ENCODE results near the gene APBA1. TPM values are rescaled to one million over a fixed set of nuclear protein-coding genes. Genes with fewer than 3 reads are reported as not detected.

Gene APBA1
- total and polyA plus RNA-seq, 2 of the 8 experiments (the other 6 are each of a cell fraction or from before 2014, with no cell fraction given) = 0.36 to 0.60 TPM

DNA sequence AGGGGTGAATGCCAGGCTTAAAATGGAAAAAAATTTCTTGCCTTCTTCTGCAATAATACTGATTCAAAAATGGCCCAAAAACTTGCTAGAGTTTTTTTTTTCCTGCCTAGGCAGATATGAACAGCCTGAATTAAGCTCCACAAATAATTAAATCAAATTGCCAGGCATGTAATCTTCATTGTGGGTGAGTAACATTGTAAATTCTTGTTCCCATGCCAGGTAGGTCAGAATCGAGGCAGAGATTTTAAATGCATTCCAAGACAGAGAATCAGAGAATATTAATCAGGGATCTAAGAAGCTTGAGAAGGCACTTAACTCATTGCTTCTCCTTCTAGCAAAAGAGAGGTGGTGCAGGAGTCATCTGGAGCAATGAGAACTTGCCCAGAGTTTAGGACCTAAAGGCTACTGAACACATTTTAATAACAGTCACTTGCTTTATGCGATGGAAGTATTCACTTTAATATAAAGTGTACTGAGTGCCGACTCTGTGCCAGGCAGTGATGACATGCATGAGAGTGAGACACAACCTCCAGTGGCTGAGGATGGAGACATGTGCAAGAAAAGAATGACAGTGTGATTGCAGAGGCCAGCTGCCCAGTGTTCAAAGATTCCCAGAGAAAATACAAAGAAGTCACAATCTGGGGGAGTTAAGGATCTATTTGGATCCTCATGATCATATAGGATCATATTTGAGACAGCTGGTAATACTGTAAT is 102.3 kb downstream of the APBA1 start:
- Histone ChIP-seq H3K14ac (ENCODE audit: insufficient read length) (no peak overlapping the region), H3K23me2 (ENCODE audit: low read depth, low read length) (no peaks in the 10 kb centered on the region), H3K9ac (replicated peaks in 1 of 4; ENCODE audit: extremely low read depth in 1 of 4, low read depth in 3 of 4, low read length in 3 of 4) (no peak overlapping the region), H3K4me2 (ENCODE audit: insufficient read depth in 1 of 2, low read depth in 2 of 2, low read length in 2 of 2) (no peak overlapping the region), H4K5ac (ENCODE audit: insufficient read length, low read depth, low read length) (no peak overlapping the region), H3K56ac (replicated peaks; ENCODE audit: insufficient read length, low read depth, low read length) (no peak overlapping the region), H2BK12ac (ENCODE audit: low read depth, low read length) (no peak overlapping the region), H4K91ac (replicated peaks; ENCODE audit: insufficient read length, low read length) (no peak overlapping the region), H3K4me1 (replicated peaks in 1 of 4; ENCODE audit: control insufficient read depth in 3 of 4, insufficient read depth in 4 of 4, low read length in 3 of 4) (no peaks in the 10 kb centered on the region; a peak in 1 of 7 replicates), H3K79me2 (ENCODE audit: control insufficient read depth in 1 of 2, insufficient read depth in 2 of 2, low read length in 2 of 2) (no peaks in the 10 kb centered on the region), H3K4ac (replicated peaks; ENCODE audit: insufficient read length, low read depth, low read length) (no peak overlapping the region), H2BK15ac (ENCODE audit: low read length) (no peak overlapping the region), H2AFZ (ENCODE audit: low read length) (no peak overlapping the region), H3K4me3 (ENCODE audit: extremely low read depth in 1 of 4, insufficient read depth in 2 of 4, low read depth in 3 of 4, low read length in 4 of 4) (no peak overlapping the region), H3K18ac (ENCODE audit: extremely low read depth, low read length) (no peak overlapping the region), H4K8ac (ENCODE audit: extremely low read depth, insufficient read depth, low read length) (no peak overlapping the region), H4K20me1 (replicated peaks in 1 of 2; ENCODE audit: control insufficient read depth in 1 of 2, insufficient read depth in 2 of 2, low read length in 2 of 2) (no peaks in the 10 kb centered on the region), H3K79me1 (ENCODE audit: low read depth, low read length) (no peaks in the 10 kb centered on the region), H3K27ac (ENCODE audit: low read depth, low read length) (no peak overlapping the region), H2AK5ac (ENCODE audit: low read depth, low read length) (no peak overlapping the region), H3K23ac (ENCODE audit: insufficient read length) (no peak overlapping the region), H3K9me3 (ENCODE audit: insufficient read depth in 2 of 2, low read depth in 1 of 2, low read length in 1 of 2) (no peaks in the 10 kb centered on the region), H2BK120ac (replicated peaks; ENCODE audit: low read depth, low read length) (no peak overlapping the region), H3K36me3 (ENCODE audit: control insufficient read depth in 2 of 4, insufficient read depth in 4 of 4, low read length in 3 of 4) (no peaks in the 10 kb centered on the region), H2BK5ac (ENCODE audit: low read depth, low read length) (no peak overlapping the region), H3K27me3 (replicated peaks in 1 of 4; ENCODE audit: control insufficient read depth in 3 of 4, extremely low read depth in 1 of 4, insufficient read depth in 3 of 4, low read length in 3 of 4) (no peaks in the 10 kb centered on the region), H2BK20ac (ENCODE audit: low read length) (no peak overlapping the region)
- TF ChIP-seq ASH2L (IDR thresholded peaks at IDR 0.05; ENCODE audit: low read length) (no peak), EZH2 (IDR thresholded peaks at IDR 0.05; ENCODE audit: low read depth, low read length, severe bottlenecking) (no peak), POLR2AphosphoS5 (IDR thresholded peaks at IDR 0.05; ENCODE audit: low read depth, low read length) (no peak), TEAD4 (IDR thresholded peaks at IDR 0.05; ENCODE audit: low read depth, low read length) (no peak), POLR2A (IDR thresholded peaks at IDR 0.05; ENCODE audit: control extremely low read depth in 1 of 2, low read depth in 2 of 2, low read length in 2 of 2) (no peak), NRF1 (IDR thresholded peaks at IDR 0.05; ENCODE audit: low read depth, low read length) (no peak), RNF2 (IDR thresholded peaks at IDR 0.05; ENCODE audit: borderline replicate concordance, low read depth, low read length, missing control alignments, poor library complexity, severe bottlenecking) (no peak), EGR1 (IDR thresholded peaks at IDR 0.05; ENCODE audit: borderline replicate concordance, low read depth, low read length) (no peak), JUN (IDR thresholded peaks at IDR 0.05; ENCODE audit: low read depth, low read length) (no peak)
- 88% methylated on average over 3 of the region's 3 CpGs; no CpG with 5 or more reads in 1 of the 2 experiments for WGBS, 2 experiments (ENCODE audit: extremely low coverage in 1 of 2, insufficient coverage in 1 of 2, insufficient read length in 1 of 2, insufficient replicate concordance in 2 of 2, low coverage in 1 of 2, low lambda C conversion rate in 2 of 2, missing lambda C conversion rate in 1 of 2)
- DNase-seq (ENCODE audit: low read depth in 1 of 2, low spot score in 2 of 2) (no peak), FAIRE-seq (no peak)
- POLR2A ChIA-PET (ENCODE audit: partially characterized antibody) = no interaction called here
- CTCF ChIA-PET (ENCODE audit: partially characterized antibody) = interaction anchor here (0.8 to 0.9 kb wide), 2 partner anchors 15 to 21 kb away, joined by 3 read pairs; no protein-coding TSS in a partner anchor

All from H1 (cell line).